Activated gamma-delta T cell (primary cell): ENCODE measurements around the gene AKNA.

Experiments used
- DNase-seq: peaks from one replicate; lab custom pipeline; 2025; lab: John Stamatoyannopoulos, UW

AKNA gene

DNA sequence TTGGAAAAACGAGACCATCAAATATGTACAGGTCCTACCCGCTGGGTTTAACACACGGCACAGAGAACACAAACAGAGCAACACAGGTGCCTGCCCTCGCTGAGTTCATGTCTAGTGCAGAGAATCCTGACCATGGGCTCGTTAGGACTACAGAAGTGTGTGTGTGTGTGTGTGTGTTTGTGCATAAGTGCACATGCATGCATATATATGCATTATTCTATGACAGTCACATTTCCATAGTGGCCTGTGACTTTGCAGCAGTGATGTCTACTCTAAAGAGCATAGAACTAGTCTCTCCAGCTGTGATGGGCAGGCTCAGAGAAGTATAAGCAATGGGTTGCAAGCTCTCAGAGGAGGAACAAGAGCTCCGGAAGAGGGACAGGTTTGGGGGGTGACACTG, 30.4 kb downstream of the AKNA start:
- no peak for DNase-seq

DNA sequence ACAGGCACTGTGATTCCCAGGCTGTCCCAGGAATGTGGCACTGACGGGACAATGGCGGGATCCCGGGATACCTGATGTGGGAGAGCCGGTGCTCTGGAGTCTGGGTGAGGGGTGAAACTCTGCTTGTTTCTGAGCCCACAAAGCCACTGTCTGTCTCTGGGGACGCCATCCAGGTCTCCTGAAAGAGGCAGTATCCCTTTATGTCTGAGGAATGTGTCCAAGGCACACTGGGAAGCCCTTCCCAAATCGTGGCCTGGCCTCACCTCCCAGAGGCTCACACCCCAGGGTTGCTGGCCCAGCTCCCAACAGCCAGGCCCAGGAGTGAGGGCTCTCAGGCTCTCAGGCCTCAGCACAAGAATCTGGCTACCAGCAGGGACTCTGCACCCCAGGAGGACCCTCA, 31.0 kb downstream of the AKNA start:
- DNase-seq, result no peak

DNA sequence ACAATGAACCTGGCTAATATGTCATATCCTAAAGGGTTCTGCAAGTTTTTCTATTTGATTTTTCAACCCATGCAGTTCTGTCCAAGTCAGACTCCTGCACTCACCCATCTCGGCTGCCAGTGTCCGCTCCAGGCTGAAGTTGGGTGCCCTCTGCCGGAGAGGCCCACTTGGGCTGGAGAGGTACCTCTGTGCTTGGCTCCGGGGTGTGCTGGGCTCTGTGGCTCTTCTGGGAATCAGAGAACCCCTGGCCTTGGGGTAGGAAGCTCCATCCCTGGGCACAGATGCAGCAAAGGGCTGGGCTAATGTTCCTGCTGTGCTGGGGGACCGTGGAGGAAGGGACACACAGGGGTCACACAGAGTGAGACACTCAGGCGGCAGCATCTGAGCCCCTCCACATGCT, 32.0 kb downstream of the AKNA start:
- DNase-seq, result no peak

DNA sequence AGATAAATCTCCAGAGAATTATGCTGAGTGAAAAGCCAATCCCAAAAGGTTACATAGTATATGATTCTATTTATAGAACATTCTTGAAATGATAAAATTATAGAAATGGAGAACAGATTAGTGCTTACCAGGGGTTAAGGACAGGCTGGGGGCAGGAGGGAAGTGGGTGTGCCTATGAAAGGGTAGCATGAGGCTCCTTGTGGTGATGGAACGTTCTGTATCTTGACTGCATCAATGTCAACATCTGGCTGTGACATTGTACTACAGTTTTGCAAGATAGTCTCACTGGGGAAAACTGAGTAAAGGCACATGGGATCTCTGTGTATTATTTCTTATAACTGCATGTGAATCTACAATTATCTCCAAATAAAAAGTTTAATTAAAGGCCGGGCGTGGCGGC, 35.9 kb downstream of the AKNA start:
- DNase-seq, result no peak

DNA sequence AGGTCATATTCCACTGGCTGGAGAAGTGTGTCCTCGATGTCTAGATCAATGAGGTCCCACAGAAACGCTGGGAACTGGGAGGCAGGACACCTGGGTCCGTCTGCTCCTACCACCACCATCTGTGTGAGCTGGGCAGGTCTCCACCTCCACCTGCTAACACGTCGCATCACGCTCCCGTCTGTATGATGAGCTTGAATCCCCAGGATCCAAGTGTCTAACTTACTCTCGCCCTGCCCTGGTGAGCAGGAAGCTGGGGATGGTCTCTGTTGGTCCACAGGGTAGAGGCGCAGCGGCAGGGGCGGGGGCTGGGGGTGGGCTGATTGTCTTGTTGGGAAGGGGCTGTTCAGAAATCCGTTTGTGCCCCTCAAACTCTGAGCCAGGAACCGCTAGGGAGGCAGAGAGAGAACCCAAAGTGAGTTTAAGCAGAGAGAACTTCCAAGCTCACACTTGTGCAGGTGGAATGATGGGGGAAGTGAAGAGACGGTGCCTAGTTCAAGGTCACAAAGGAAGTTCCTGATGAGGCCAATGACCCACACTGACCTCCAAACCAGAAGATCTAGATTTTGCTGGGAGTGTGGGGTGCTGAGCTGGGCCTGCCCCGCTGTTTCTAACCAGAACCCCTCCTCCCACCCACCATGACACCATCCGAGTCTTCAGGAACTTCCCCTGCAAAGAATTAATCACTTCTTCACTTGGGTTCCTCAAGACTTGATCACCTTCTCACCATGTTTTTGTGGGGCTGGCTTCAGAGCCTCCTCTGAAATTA, 37.0 kb downstream of the AKNA start:
- no peak for DNase-seq

DNA sequence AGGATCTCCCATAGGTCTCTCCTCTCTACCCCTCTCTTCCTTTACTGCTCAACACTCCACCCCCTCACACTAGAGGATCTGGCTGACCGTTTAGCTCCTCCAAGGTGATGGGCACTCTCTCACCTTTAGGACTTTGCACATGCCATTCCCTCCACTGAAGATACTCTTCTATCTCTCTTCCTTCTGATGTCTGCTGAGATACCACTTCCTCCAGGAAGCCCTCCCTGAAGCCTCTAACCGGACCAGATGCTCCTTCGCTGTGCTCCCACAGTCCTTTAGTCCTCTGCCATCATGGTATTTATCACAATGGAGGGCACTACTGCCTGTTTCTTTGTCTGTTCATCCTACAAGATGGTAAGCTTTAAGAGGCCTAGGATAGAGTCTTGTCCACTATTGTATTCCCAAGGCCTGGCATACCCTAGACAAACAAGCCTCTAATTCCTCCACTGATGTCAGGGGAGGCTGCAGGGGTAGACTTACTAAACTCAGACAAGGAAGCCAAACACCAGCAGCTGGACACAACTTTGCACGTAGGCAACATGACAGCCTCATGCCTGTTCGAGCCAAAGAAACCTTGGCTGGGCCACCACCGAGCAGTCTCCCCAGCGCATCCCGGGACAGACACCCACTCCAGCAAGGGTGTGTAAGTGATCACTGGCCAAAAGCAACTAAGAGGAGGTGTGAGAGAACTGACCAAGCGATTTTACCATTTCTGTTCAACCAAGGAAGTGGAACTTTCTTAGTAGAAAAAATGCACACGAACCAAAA, 37.9 kb downstream of the AKNA start:
- no peak for DNase-seq

DNA sequence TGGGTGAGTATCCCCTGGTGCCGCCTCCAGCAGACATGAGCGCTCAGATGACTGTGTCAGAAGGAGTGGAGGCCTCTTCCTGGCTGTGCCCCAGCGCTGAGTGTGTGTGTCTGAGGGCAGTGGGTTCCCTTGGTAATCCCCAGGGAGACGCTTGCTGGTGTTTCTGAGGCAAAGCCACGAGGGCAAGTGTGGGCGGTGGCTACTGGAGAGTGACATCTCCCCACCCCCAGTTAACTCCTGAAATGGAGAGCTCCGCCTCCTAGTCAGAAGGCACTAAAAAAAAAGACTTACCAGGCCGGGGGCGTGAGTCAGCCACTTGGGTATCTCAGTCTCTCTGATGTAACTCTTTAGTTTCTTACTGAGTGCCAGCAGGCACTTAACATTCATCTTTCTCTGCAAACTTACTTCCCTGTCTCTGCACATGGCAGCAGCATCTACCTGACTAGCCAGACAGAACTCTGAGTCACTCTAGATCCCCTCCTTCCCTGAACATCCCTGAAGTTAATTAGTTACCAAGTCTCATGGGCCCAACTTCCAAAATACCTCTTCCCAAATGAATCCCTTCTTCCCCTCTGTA, 38.8 kb downstream of the AKNA start:
- no peak for DNase-seq

DNA sequence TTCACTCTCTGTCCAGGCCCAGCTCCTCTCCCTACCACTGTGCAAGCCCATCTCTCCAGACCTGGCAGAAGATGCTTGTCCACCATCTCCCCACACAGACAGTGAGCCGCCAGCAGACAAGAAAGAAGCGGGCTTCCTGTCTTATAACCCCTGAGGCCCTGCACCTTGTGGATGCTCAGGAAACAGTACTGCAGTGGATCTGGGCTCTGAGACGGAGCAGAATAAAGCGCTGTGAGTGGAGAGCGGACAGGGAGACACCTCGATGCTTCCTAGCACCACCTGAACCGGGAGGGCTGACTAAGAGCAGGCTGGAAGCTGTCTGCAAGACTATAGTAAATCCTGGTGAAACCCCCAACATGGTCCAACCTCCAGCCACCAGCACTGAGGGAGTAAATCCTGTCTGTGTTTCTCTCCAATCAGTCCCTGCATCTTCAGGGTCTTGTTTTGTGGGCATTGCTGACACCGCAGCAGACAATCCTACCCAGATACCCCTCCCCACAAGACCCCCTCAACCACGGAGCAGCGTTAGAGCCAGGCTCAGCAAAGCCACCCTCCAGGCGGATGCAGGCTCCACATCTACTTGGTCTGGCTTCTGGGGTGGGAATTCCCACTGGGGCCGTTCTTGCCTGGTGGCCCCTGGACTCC, 39.4 kb downstream of the AKNA start:
- DNase-seq, result no peak

DNA sequence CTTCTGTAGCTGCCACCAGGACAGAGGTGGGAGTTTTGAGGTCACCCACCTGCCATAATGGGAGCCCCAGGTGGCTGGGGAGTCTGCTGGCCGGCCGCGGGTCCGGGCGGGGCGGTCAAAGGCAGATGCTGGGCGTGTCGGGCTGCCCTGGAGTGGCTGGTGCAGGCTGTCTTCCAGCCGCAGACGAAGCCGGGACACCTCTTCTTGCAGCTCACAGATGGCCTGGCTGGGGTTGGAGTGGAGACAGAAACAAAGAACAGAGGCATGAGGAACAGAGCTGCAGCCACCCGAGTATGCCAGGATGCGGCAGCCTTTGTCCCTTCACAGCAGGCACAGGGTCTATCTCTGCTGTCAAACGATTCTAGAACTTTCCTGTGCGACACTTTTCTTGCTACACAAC, 40.1 kb downstream of the AKNA start:
- no peak for DNase-seq

DNA sequence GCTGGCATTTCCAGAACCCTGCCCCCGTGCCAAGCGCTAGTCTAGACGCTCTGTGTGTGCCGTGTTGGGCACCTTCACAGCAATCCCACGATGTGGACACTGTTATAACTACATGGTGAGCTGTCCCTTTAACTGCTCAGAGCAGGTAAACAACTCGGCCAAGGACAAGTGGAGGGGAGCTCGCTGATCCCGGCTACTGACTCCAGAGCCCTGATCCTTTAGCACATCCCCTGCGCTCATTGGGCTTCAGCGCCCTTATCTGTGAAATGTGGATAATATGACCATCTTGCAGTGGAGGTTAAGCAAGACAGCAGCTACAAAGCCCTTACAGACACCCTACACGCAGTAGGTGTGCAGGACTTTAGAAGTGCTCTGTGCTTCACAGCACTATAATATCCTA, 41.6 kb downstream of the AKNA start:
- no peak for DNase-seq

DNA sequence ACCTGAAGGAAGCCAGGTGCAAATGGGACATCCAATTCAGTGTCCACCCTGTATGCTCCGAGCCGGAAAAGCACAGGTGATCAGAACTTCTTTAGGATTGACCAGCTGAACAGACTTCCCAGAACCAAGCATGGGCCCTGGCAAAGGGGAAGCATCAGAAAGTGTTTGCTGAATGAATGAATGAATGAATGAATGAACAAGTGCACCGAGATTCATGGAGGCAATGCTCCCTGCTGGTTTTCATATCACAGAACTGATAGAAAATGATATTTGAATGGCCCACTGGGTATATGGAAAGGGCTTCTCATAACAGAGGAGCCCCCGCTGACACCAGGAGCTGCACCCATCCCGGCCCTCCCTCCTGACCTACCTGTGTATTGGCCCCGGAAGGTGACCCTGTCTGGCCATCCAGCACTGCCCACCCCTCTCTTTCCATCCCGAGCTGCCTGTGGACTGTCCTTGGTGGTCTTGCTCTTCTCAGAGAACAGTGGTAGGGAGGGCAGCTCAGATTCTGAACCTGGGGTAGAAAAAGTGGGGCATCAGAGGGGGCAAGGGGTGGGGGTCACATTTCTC, 42.2 kb downstream of the AKNA start:
- no peak for DNase-seq

DNA sequence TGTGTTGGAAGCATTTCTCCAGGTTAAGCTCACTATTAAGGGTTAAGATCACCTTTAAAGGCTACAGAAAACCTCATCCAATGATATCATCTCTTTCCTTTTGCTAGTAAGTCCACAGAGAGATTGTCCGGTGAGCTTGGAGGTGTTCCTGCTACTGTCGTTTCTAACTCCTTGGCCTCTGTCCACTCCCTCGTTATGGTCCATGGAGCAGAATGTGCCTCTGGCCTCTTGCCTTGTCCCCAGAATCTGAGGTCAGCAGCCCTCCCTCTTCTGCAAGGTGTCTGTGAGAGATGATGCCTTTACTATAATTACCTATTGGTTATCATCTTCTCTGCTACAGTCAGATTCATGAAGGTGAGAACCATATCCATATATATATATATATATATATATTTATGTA, 43.1 kb downstream of the AKNA start:
- no peak for DNase-seq

DNA sequence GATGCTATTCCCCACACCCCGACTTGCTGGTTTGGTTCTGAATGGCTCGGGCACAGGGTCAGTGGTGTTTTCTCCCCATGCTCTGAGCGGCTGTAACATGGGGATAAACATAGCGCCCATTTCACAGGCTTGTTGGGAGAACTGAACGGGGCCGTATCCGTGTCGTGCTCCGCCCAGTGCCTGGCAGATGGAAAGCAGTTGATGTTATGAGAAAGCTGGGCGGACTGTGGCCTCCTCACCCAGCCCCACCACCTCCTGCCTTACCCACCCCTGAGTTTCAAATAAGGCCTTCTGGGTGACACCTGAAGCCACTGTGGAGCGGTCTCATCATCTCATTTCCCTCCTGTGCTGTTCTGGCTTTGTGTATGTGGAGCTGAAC, 43.6 kb downstream of the AKNA start:
- DNase-seq, result no peak

DNA sequence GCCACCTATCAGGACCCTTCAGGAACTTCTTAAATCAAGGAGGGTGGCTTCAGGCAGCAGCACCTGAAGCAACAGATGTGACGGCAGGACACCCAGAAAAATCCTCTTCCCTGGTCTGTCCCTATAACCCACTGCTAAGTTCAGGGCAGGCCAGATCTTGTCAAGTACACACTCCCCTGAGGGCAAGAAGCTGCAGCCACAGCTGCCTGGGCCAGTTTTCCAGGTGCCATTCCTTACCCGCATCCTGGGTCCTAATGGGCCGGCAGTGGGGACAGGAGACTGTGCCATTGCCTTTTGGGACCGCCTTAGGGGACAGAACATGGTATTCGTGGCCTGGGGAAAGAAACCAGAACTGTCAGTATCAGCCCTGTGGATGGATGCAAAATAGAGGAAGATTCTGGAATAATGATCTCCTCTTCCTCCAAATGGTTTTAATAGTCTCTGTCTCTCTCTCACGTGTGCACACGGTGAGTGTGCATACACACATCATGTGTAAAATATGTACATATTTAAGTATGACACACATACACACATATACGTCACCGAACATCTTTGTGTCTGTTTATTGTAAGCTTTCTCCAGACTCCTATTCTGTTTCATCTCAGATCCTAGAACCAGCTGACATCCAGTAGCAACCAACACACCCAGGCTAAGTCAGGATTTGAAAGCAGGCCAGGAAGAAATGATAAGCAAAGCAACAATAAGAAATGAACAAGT, 44.2 kb downstream of the AKNA start:
- no peak for DNase-seq

DNA sequence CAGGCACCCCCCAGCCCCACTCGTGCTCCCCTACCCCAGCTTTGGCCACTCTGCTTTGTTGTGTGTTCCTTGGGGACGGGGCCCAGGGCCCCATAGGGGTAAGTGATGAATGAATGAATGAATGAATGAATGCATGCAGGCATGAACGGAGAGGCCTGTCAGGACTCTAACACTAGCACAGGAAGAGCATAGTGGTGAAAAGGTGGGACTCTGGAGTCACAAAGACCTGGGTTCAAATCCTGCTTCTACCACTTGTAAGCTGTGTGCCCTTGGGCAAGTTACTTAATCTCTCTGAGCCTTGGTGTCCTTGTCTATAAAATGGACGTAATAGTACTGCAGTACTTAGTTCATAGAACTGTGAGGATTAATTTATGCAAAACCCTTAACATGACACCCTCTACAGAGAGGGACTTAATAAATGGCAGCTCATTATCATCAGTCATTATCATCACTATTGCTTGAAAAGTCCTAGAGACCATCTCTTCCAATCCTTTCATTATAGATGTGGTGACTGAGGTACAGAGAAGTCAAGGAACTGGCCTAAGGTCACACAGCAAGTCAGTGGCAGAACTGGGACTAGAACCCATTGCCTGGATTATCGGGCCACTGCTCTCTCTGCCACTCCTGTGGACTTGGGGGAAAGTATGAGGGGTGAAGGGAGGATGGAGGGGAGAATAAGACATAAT, 44.9 kb downstream of the AKNA start:
- no peak for DNase-seq

DNA sequence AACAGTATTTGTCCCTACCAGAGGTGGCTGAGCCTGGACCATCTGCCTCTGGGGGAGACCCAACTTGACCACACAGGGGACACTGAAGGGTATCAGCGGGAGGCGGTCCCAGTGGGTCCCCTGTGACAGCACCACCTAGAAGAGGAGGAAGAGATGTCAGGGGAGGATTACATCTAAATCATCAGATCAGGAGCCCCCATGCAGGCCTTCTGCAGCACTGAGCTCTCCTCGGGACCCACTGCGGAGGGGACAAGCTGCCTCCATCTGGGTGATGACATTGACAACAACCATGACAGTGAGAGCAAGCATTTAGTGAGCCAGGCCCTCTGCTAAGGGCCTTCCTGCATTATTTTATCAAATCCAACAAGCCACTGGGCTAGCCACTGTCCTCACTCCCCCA, 45.8 kb downstream of the AKNA start:
- no peak for DNase-seq

DNA sequence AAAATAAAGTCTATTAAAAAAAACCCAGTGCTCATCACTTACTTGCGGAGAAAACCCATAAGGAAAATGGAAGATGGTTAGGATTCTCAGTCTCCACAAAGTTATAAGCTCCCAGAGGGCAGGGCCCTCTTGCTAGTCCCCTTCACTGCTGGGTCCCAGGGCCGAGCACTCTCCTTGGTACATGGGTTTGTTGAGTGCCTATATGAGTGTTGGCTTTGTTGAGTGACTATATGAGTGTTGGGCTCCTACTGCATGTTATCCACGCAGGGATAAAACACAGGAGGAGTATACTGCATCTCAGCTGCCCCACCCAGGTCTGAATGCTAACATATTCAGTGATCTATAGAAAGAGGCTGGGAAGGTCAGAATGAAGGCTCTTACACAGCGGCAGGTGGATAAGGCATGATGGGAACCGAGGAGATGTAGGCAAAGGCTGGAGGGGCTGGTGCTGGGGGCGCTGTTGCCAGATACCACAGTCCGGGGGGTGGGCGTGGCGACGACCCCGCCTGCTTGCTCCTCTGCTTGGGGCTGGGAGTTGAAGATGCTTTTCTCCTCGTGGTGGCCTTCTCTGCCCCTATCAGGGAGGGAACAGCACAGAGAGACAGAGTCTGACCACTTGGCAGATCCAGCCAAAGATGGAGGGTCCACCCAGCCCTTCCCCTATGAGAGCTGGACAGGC, 46.5 kb downstream of the AKNA start:
- DNase-seq, result no peak

DNA sequence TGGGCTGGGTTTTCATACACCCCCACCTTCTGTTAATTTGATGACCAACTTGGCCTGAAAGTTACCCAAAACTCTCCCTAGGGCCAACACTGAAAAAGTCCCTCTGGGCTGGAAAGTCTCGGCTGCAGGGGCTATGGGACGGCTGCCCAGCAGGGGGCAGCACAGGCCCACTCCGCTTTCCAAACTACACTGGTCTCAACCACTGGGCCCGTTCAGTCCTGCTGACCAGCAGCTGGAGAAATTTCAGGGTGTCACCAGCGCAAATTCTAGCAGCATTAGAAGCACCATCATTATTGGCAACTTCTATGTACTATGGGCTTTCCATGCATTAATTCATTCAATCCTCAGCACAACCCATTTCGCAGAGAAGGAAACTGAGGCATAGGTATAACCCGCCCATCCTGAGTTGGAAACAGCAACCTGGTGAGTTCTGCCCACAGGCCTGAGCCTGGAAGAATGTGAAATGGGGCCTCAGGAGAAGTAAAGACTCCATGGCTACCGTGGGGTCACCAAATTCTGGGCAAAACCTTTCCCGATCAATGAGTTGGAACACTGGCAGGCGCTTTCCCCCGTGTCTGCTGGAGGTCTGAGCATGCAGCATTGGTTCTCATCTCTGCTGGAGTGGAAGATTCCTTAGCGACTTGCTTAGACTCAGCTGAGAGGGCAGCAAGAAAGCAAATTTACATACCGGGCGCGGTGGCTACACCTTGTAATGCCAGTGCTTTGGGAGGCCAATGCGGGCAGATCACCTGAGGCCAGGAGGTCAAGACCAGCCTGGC, 48.5 kb downstream of the AKNA start:
- DNase-seq, result peak; percentile 29

DNA sequence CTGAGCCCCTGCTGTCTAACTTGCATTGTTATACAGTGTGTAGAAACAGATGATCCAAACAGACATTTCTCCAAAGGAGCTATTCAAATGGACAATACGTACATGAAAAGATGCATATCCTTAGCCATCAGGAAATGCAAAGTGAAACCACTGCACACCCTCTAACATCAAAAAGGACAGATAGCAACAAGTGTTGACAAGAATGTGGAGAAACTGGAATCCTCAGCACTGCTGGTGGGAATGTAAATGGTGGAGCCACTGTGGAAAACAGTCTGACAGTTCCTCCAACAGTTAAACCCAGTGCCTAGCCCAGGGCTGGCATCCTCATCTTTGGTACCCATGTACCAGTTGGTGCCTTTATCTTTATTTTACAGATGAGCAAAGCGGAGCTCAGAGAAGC, 49.6 kb downstream of the AKNA start:
- DNase-seq, result no peak
